ENCODE results near the gene GRID1.

GRCh38 chr10:86345296-86345858, 21.2 kb downstream of the GRID1 start:
- no peak for TF ChIP-seq POLR2A (IDR thresholded peaks at IDR 0.05; ENCODE audit: low read length)
- TF ChIP-seq GATA1 (IDR thresholded peaks at IDR 0.05; ENCODE audit: low read depth, low read length), result no peak

Data from erythroblast (primary cell).